Activated CD4-positive, alpha-beta T cell treated with anti-CD3 and anti-CD28 coated beads, Interleukin-2, amount 50 U/mL, for 1 hour (primary cell): ENCODE measurements around the gene DET1.
"Not testable (repeated sequence)": the region's sequence is repeated elsewhere in the genome, so short reads cannot be mapped to it uniquely, and the experiment has no call there.

Source experiments
- DNase-seq: peaks from one replicate; pipeline ENCODE4 v3.0.0-alpha.2; 2020

The DET1 gene

DNA sequence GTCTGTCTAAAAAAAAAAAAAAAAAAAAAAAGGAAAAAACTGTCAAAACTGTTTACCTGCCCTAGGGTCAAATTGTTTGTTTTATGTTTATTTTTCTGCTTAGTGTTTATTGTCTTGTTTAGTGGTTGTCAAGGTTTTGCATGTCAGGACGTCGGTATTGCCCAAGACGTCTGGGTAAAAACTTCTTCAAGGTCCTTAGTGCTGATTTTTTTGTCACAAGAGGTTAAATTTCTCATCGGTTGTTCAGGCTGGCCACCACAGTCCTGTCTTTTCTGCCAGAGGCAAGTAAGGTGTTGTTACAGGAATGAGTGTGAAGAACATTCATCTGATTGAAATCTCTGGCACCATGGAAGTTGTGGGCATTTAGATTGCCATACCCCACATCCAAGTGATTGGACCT is 7.0 kb downstream of the DET1 start:
- no peak for DNase-seq

DNA sequence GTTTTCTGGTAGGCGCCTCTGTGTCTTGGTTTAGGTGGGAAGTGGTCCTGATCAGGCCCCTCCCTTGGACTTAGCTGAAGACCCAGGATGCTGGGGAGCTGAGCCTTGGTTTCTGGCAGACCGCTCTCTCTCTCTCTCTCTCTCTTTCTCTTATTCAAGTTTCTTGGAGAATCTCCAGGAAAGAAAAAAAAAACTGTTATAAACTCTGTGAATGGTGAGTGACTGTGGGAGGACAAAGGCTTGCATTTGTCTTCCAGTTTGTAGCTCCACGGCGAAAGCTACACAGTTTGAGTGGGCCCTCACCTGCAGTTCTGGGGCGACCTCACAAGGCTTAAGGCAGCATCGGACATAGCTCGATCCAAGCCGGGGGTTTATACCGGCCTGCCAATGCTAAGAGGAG is 7.5 kb downstream of the DET1 start:
- no peak for DNase-seq

DNA sequence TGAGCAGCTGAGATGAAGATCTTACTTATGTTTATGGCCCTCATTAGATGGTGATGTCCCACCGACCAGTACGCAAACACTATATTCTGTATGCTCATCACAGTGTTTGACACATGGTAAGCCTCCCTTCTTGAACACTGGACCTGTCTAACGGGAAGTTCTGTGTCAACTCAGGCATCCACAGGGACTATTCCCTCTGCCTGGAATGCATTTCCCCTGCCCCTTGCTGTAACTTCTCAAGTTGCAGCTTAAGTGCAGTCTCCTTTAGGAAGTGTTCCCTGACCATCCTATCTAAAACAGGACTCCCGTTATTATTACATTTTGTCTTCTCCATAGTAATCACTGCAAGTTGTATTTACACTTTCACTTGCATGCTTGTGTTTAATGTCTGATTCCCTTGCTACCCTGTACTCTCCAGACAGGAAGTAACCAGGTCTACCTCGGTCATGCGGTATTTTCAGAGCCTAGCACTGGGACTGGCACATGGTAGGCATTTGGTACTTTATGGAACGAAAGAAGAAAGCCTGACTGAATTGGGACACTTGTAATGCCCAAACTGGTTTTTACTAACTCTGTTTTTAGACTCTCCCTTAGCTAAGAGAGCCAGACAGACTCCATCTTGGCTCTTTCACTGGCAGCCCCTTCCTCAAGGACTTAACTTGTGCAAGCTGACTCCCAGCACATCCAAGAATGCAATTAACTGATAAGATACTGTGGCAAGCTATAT is 8.7 kb downstream of the DET1 start:
- no peak for DNase-seq

DNA sequence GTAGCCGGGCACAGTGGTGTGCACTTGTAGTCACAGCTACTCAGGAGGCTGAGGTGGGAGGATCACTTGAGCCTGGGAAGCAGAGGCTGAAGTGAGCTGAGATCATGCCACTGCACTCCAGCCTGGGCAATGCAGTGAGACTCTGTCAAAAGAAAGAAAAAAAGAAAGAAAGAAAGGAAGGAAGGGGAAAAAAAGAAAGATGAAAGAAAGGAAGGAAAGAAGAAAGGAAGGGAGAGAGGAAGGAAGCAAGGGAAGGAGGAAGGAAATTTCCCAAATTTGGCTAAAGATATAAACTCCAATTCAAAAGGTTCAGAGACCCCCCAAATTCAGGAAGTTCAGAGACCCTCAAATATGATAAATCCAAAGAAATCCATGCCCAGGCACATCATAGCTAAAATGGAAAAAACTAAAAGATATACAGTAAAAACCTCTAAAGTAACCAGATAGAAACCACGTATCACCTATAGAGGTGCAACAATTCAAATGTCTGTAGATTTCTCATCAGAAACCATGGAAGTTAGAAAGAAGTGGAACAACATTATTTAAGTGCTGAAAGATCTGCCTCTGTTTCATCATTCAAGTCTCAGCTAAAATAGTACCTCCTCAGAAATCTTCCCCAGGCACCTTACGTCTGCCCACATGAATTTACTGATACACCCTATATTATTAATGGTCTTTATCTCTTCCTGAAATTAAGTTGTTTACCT is 10.7 kb downstream of the DET1 start:
- no peak for DNase-seq

DNA sequence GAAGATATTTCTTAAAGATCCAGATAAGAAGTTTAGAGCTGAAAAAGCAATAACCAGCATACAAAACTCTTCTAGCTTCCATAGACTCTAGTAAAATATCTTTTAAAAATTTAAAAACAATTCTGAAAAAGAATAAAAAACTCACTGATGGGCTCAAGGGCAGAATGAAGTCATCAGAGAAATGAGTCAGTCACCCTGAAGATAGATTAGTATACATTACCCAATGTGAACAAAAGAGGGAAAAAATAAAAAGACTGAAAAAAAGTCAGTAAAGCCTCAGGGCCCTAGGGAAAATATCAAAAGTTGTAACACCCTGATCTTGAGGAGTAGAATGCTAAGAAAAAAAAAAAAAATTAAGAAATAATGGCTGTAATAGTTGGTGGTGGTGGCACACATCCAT is 11.4 kb downstream of the DET1 start:
- no peak for DNase-seq

DNA sequence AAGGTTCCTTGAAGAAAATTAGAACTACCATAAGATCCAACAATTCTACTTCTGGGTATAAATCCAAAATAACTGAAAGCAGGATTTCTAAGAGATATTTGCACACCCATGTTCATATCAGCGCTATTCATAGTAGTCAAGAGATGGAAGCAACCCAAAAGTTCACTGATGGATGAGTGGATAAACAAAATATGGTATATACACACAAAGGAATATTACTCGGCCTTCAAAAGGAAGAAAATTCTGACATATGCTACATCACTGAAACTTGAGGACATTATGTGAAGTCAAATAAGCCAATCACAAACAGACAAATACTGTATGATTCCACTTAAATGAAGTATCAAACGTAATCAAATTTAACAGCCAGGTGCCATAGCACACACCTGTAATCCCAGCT is 13.1 kb downstream of the DET1 start:
- DNase-seq: no peak

DNA sequence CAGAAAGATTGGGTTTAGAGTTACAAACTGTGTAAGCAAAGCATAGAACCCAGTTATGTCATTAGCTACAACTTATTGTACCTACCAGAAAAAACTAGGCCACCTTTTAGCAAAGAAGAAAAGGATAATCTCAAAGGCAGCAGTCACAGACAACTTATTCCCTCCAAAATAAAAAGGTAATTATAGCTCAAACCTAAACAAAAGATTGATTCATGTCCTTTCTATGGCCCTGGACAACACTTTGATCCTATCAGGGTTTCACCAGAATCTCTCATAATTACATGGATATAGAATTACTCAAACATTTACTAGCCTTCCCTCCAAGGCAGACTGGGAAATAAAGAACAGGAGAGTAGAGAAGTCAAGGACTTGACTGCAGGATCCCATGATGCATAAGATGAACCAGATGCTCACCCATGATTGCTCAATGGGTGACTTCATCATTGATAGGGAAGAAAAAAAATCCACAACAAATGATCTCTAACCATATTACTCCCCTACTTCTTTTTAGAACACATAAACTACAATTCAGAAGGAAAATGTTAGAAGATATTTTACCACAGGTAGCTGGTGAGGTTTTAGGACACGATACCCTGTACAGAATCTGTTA is 17.4 kb downstream of the DET1 start:
- DNase-seq: no peak

DNA sequence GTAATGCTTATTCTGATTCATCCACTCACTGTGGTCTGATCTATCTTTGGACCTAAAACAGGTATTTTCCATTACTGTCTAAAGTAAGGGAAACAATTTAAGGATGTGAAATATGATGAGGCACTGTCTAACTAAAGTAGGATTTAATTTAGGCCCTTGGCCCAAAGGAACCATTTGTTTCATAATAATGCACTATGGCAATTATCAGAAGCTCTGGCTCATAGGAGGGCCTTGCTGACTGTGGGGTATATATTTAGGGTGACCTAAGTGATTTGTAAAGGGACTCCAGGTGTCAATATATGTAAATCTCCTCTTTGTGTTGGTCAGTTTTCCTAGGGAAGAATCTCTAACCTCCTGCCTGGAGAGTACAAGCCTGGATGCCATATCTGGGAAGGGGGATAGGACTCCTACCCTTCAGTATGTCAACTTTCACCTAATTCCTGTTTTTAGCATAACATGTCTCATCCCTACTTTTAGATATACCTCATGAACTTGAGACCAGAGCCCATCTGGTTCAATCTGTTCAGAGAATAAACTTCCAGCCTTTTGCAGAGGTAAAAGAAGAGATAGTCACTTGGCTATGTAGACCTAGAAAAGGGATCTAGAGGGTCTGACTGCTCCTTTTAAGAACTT is 20.1 kb downstream of the DET1 start:
- no peak for DNase-seq

DNA sequence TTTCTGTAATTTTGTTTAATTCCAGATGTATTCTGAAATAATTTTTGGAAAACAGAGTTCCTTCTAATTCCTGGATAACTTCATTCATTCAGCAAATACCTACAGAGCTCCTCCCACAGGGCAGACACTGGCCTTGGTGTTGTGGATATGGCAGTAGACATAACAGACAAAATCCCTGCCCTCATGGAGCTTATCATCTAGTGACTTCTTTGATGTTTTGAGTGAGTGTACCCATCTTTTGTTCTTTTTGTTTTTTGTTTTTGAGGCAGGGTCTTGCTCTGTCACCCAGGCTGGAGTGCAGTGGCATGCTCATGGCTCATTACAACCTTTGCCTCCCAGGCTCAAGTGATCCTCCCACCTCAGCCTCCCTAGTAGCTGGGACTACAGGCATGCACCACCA is 21.1 kb downstream of the DET1 start:
- DNase-seq: no peak

DNA sequence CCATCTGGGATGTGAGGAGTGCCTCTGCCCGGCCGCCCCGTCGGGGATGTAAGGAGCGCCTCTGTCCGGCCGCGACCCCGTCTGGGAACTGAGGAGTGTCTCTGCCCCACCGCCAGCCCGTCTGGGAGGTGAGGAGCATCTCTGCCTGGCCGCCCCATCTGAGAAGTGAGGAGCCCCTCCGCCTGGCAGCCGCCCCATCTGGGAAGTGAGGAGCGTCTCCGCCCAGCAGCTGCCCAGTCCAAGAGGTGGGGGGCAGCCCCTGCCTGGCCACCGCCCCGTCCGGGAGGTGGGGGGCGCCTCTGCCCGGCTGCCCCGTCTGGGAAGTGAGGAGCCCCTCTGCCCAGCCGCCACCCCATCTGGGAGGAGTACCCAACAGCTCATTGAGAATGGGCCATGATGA is 22.4 kb downstream of the DET1 start:
- DNase-seq: not testable (repeated sequence)

DNA sequence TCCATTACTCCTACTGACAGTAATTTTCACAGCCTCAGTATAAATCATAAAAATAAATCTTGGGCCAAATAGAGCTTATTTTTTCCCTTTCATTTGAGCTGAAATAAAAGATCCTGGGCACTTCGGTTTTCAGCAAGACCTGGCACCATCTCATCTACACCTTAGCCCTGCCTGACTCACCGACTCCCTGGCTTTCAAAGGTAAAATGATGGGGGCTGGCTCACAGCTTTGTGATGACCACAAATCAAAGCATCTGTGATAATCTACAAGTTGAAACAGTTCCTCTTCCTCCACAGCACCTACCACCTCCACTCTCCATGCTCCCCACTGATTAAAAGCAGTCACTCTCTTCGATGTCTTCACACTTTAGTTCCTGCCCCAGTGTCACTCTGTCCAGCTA is 27.6 kb downstream of the DET1 start:
- DNase-seq: no peak

DNA sequence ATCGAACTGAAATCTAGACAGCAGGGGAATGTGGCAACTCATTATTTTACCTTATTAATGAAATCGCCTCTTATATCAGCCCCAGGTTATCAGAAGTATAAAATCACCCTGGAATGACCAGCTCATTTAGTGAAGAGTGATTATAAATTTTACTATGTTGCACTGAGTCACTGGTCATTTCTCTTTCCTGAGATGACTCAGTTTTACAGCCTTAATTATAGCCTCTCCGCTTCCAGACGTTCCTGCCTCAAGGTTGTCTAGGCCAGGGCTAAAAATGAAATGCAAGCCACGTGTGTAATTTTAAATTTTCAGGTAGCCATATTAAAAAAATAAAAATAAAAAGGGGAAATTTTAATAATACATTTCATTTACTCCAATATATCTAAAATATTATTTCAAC is 33.3 kb downstream of the DET1 start:
- DNase-seq: no peak

DNA sequence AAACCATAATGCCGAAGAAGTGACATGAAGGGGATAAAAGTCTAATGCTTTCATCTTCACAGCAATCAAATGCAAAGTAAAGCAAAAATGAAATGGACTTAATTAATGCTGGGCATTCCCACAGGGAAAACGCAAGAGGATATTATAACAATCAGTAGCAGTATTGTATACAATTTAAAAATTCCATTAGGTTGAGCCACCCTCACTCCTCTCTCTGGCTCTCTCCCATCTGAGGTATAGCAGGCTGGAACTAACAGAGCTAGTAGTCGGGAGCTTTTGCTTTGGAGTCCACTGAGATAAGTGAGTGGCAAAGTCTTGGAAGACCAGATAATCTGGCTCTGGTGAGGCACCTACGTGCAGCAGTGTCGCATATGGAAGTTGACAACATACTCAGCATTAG is 33.9 kb downstream of the DET1 start:
- no peak for DNase-seq

DNA sequence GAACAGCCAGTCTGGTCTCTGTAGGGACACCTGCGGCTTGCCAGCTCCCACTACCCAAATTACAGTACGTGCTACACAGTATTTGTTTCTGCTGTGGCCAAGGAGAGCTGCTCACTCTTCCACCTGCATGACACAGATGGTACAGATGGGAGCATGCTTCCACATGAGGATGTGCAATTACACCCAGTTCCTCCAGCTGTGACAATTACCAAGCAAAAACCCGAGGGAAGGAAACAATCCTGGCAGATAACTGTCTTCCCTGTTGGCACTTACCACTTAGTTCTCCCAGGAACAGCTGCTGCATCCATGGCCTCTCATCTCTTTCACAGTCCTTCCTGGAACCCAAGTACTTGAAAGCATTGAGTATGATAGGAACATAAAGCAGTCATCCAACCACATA is 34.4 kb downstream of the DET1 start:
- no peak for DNase-seq

DNA sequence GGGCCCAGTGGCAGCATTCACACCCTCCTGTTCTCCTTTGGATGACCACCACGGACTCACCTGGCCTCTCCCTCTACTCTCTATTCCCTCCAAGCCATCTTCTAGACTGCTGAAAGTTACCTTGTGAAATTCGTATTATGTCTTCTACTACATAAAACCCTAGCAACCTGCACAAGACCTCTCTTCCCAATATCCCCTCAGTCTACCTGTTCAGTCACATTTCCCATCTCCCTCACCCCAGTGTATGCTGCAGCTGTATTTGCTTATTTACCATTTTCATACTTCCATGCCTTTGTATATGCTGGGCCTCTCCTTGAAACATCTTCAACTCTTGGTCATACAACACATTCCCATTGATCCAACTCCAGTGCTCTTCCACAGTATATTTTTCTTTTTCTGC is 35.3 kb downstream of the DET1 start:
- DNase-seq: no peak

DNA sequence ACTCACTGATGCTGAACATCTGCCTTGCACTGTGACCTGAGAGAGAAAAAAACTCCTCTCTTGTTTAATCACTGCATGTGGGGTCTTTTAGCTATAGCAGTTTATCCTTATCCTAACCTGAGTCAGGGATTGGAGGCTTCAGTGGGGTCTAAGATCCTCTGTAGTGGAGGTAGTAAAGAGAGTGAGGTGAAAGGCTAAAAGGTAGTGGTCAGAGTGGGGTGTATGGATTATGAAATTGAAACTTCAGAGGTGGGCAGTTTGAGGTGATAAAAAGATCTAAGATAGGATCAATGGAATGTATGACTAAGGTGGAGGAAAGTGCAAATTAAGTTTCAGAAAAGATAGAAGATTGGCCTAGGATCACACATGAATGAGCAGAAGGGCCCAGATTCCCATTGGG is 36.5 kb downstream of the DET1 start:
- DNase-seq: no peak

DNA sequence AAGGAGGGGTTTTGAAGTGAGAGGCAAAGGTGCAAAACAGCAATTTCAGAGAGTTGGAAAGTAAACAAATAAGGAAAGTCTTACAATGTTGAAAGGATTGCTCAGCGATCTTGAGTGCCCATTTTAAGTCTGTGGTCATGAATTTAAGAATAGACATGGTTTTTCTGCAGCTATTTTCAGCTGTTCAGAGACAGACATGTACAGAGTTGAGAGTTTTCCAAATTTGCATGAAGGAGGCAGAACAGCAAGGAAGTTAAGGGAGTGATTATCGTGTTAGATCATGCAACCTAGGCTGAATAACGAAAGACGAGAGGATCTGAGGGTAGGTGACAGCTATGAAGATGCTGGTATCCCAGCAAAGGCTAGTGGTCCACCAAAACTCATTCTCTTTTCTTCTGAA is 37.2 kb downstream of the DET1 start:
- DNase-seq: no peak

DNA sequence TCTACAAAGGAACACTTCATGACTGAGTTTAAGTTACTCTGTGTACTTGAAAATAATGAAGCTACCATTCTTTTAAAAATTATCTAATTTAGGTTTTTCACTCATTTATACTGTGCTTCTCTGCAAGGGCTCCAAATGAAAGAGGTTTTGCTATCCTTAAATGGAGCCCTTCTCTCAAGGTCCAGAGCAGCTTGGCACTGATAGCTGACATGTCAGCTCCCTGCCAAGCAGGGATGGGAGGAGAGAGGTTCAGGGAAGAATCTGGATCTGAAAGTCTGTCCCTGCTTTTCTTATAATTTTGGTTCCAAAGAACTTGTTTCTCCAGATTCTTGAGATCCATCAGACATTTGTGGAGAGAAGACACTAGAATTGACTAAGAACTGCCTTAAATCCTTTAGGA is 39.9 kb downstream of the DET1 start:
- no peak for DNase-seq

DNA sequence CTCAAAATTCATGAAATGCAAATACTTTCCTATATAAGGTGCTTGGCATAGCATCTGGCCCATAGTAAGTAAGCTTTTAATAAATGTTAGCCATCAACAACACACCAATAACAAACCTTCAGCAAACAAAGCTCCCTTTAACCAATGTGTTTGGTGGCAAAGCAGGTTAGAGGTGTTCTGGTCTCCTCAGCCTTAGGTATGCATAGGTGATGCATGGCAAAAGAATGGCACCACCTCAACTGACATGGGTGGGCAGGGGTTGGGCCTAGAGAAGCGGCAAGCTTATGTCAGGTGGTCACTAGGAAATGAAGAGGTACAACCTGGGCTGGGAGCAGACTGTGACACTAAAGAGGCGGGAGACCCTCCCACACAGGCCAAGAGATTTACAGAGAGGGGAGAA is 40.8 kb downstream of the DET1 start:
- no peak for DNase-seq

DNA sequence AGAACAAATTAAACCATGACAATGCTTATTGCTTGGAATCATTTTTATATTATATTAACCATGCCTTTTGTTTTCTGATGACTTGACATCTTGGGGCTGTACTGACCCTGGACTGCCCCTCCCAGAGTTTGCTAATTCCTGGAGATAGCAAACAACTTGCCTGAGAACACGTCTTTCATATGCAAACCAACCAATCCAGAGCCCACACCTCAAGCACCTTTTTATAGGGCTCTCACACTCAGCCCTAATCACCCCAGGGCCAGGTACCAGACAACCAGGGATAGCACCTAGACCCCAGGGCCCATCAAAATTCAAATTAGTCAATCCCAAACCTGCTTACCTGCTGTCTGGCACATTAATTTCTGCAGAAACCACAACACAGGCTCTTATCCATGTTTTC is 42.0 kb downstream of the DET1 start:
- no peak for DNase-seq

DNA sequence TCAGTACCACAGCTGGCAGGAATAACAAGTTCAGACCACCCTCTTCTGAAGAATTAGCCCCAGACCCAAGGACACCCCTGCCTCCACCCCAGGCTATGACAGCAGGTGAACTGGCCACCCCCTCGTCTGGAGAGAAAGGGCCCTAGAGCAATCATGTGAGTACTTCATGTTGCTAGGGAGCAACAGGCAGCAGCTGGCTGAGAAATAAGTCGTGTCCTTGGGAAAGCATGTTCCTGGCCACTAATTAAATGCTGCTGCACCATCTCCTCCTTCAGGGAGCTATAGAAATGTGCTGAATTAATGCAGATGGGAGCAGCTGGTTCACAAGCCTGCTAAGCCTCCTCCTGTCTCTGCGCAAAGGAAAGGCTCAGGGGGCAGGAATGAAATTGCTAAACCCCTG is 47.5 kb downstream of the DET1 start:
- no peak for DNase-seq

DNA sequence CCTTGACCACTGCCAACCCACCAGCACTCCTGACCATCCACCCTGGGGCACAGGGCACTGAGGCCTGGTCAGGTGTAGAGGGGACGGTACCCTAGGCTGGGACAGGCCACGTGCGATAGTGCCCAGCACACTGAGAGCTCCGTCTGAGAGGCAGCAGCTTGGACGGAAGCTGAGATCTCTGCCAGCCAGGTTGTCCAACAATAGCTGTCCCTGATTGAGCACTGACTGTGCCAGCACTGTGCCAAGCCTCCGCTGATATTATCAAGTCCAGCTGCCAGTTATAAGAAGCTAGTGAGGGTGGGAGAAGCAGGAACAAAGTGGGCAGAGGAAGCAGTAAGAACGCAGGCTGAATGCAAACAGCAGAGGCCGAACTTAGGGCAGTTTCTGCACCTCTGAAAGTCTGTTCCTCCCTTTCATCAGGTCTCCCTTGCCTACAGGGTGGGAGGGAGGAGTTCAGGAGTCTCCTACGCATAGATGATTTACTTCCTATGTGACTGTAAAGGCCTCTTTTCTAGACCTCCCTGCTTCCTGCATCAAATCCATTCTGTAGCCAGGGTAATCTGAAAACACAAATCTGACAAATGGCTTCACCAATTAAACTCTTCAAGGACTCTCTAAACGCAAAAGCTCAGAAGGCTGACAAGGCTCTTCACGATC is 49.2 kb downstream of the DET1 start:
- DNase-seq: no peak

DNA sequence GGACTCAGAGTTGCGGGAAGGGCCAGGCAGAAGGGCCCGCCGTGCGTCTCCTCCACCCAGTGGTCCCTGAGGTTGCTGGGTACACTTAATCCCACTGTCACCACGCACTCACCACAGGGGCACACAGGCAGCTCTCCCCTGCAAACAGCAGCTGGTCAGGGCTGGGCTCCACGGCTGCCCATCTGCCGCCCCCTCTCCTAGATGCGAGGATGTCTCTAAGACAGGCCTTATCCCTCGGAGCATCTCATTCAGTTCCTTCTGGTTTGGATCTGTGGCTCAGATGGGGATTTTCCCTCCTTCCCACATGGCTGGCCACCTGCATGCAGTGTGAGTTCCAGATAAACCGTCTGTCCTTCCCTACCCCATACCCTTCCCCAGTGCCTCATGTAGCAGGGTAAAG is 52.6 kb downstream of the DET1 start:
- no peak for DNase-seq

DNA sequence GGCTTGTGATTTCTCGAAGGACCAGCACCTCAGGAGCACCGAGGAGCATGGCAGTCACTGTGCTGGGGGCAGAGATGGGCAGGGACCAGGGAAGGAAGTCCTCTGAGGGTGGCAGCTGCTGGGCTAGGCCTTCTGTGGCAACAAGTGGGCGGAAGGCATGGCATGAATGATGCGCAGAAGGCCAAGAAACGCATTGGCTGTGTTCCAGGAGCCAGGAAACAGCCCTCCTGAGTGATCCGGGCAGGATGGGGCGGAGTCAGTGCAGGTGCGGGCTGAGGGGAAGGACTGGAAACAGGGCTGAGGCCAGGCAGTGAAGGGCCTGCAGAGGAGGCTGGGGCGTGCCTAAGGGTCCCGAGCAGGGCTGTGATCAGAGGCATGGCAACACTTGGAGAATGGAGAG is 55.3 kb downstream of the DET1 start:
- no peak for DNase-seq
